IMR-90 (cell line): ENCODE measurements around the gene F12. TPM values are rescaled to one million over a fixed set of nuclear protein-coding genes. Genes with fewer than 3 reads are reported as not detected.

ENCODE experiments used
- ATAC-seq: fragments of 200-7000 bp; cut with Tn5 transposase; 2 replicates; pipeline ENCODE4 v1.9.1; 2020; ENCODE audit warnings: low read depth, mild to moderate bottlenecking, moderate library complexity
- BruUV-seq: library from RNA; stranded (reverse); fragments of 400-500 nt; replicated peaks from 2 replicates; lab custom pipeline; 2021; lab: Mats Ljungman, UMichigan
- CTCF ChIA-PET: fragments of 300-600 bp; formaldehyde crosslinking; extraction: SDS; loops from one replicate; lab custom pipeline; 2021; ENCODE audit warnings: antibody characterized with exemption; lab: Yijun Ruan, JAX
- POLR2A ChIA-PET: fragments of 300-600 bp; sonication (Branson Sonifier 250); formaldehyde crosslinking; loops from one replicate; lab custom pipeline; 2022; ENCODE audit warnings: antibody characterized with exemption; ENCODE audit not compliant: unreplicated experiment; lab: Charles Lee
- DNase-seq: peaks from one replicate; pipeline ENCODE4 v3.0.0; 2013
- H2AFZ ChIP-seq: replicated peaks from 2 replicates; pipeline ENCODE3; 2013; ENCODE audit warnings: low read length, mild to moderate bottlenecking; ENCODE audit not compliant: poor library complexity
- H2AK5ac ChIP-seq: 2 replicates; pipeline ENCODE4 v1.6.1; 2013; ENCODE audit warnings: low read depth, low read length, inconsistent platforms
- H2AK9ac ChIP-seq: replicated peaks from 2 replicates; pipeline ENCODE3; 2013; ENCODE audit warnings: mild to moderate bottlenecking, low read depth, low read length, moderate library complexity; ENCODE audit not compliant: poor library complexity
- H2BK120ac ChIP-seq: 2 replicates; pipeline ENCODE4 v1.6.1; 2013; ENCODE audit warnings: low read depth, low read length, inconsistent platforms
- H2BK15ac ChIP-seq: 3 replicates; pipeline ENCODE4 v1.6.1; 2013; ENCODE audit warnings: low read depth, low read length, inconsistent platforms
- H2BK20ac ChIP-seq: 2 replicates; pipeline ENCODE4 v1.6.1; 2013; ENCODE audit warnings: low read depth, mild to moderate bottlenecking, inconsistent platforms, low read length, moderate library complexity
- H2BK5ac ChIP-seq: 2 replicates; pipeline ENCODE4 v1.6.1; 2013; ENCODE audit warnings: mild to moderate bottlenecking, low read depth, low read length, inconsistent platforms; ENCODE audit not compliant: poor library complexity, severe bottlenecking
- H3K14ac ChIP-seq: replicated peaks from 2 replicates; pipeline ENCODE4 v1.6.1; 2013; ENCODE audit warnings: low read depth, low read length, inconsistent platforms
- H3K18ac ChIP-seq: 2 replicates; pipeline ENCODE4 v1.6.1; 2013; ENCODE audit warnings: low read depth, low read length, control low read depth
- H3K23ac ChIP-seq: 2 replicates; pipeline ENCODE4 v1.6.1; 2013; ENCODE audit warnings: low read depth, low read length, inconsistent platforms
- H3K27ac ChIP-seq: 2 replicates; pipeline ENCODE4 v1.5.1; 2013; ENCODE audit warnings: mild to moderate bottlenecking, control low read depth, low read length; ENCODE audit not compliant: insufficient read depth
- H3K27me3 ChIP-seq: 2 replicates; pipeline ENCODE4 v1.6.1; 2013; ENCODE audit warnings: low read length; ENCODE audit not compliant: control insufficient read depth, insufficient read depth
- H3K36me3 ChIP-seq: 2 replicates; pipeline ENCODE4 v1.6.1; 2013; ENCODE audit warnings: low read length, mixed read lengths; ENCODE audit not compliant: control insufficient read depth, insufficient read depth
- H3K4ac ChIP-seq: 2 replicates; pipeline ENCODE4 v1.6.1; 2013; ENCODE audit warnings: low read depth, low read length, inconsistent platforms
- H3K4me1 ChIP-seq: 2 replicates; pipeline ENCODE4 v1.6.1; 2013; ENCODE audit warnings: low read length, mixed read lengths; ENCODE audit not compliant: control insufficient read depth, insufficient read depth
- H3K4me2 ChIP-seq: 2 replicates; pipeline ENCODE4 v1.6.1; 2013; ENCODE audit warnings: low read depth, mild to moderate bottlenecking, control low read depth, low read length, moderate library complexity
- H3K4me3 ChIP-seq: 2 replicates; pipeline ENCODE4 v1.5.1; 2013; ENCODE audit warnings: low read depth, mild to moderate bottlenecking, control low read depth, low read length, moderate library complexity; ENCODE audit not compliant: insufficient read depth
- H3K56ac ChIP-seq: 2 replicates; pipeline ENCODE4 v1.6.1; 2013; ENCODE audit warnings: low read length, inconsistent platforms; ENCODE audit not compliant: insufficient read depth; ENCODE audit errors: extremely low read depth
- H3K79me1 ChIP-seq, 2 experiments: 2 replicates each; pipeline ENCODE4 v1.6.1; 2013; ENCODE audit warnings: low read length in 2 of 2, inconsistent platforms in 1 of 2, low read depth in 1 of 2
- H3K9ac ChIP-seq: 2 replicates; pipeline ENCODE4 v1.6.1; 2013; ENCODE audit warnings: low read depth, low read length, control low read depth
- H3K9me1 ChIP-seq: 2 replicates; pipeline ENCODE4 v1.6.1; 2013; ENCODE audit warnings: low read length, inconsistent platforms; ENCODE audit not compliant: insufficient read depth
- H3K9me3 ChIP-seq: 2 replicates; pipeline ENCODE4 v1.6.1; 2013; ENCODE audit warnings: low read length; ENCODE audit not compliant: control insufficient read depth, insufficient read depth
- H4K20me1 ChIP-seq: 2 replicates; pipeline ENCODE4 v1.6.1; 2013; ENCODE audit warnings: low read length, inconsistent platforms; ENCODE audit not compliant: insufficient read depth
- H4K5ac ChIP-seq: 2 replicates; pipeline ENCODE4 v1.6.1; 2013; ENCODE audit warnings: mild to moderate bottlenecking, low read depth, low read length, control low read depth
- H4K8ac ChIP-seq, 2 experiments: 2 replicates each; pipeline ENCODE4 v1.6.1; 2013; ENCODE audit warnings: low read depth in 2 of 2, low read length in 2 of 2, control low read depth in 1 of 2, inconsistent platforms in 1 of 2
- H4K91ac ChIP-seq: 2 replicates; pipeline ENCODE4 v1.6.1; 2013; ENCODE audit warnings: low read depth, low read length, inconsistent platforms; ENCODE audit not compliant: insufficient read depth
- BHLHE40 ChIP-seq: fragments of 150-350 bp; IDR thresholded peaks from 2 replicates; pipeline ENCODE4 v1.6.1; 2016; ENCODE audit warnings: mild to moderate bottlenecking, low read depth, low read length
- CHD1 ChIP-seq: IDR thresholded peaks from 2 replicates; pipeline ENCODE4 v1.6.1; 2012; ENCODE audit warnings: low read depth, low read length, improper control_type of control experiment
- CTCF ChIP-seq: conservative IDR thresholded peaks from 2 replicates; pipeline ENCODE4 v1.5.1; 2012; ENCODE audit warnings: mild to moderate bottlenecking, low read depth, low read length, improper control_type of control experiment
- FOS ChIP-seq: fragments of 150-350 bp; IDR thresholded peaks from 2 replicates; pipeline ENCODE4 v1.6.1; 2016; ENCODE audit warnings: low read depth, low read length
- MAZ ChIP-seq: IDR thresholded peaks from 2 replicates; pipeline ENCODE4 v1.6.1; 2012; ENCODE audit warnings: low read depth, mild to moderate bottlenecking, low read length, improper control_type of control experiment, moderate library complexity, borderline replicate concordance
- MXI1 ChIP-seq: IDR thresholded peaks from 2 replicates; pipeline ENCODE4 v1.6.1; 2012; ENCODE audit warnings: low read depth, mild to moderate bottlenecking, low read length, moderate library complexity, borderline replicate concordance
- POLR2A ChIP-seq: IDR thresholded peaks from 2 replicates; pipeline ENCODE4 v1.6.1; 2012; ENCODE audit warnings: mild to moderate bottlenecking, low read depth, low read length
- RAD21 ChIP-seq: IDR thresholded peaks from 2 replicates; pipeline ENCODE4 v1.6.1; 2012; ENCODE audit warnings: low read length, improper control_type of control experiment
- RCOR1 ChIP-seq: IDR thresholded peaks from 2 replicates; pipeline ENCODE4 v1.6.1; 2012; ENCODE audit warnings: mild to moderate bottlenecking, low read length, improper control_type of control experiment; ENCODE audit not compliant: insufficient replicate concordance
- SMC3 ChIP-seq: fragments of 150-350 bp; IDR thresholded peaks from 2 replicates; pipeline ENCODE4 v1.6.1; 2016; ENCODE audit warnings: low read depth, mild to moderate bottlenecking, antibody characterized with exemption, low read length, moderate library complexity
- USF2 ChIP-seq: fragments of 150-350 bp; IDR thresholded peaks from 2 replicates; pipeline ENCODE4 v1.6.1; 2017; ENCODE audit warnings: mild to moderate bottlenecking, antibody characterized with exemption, low read length, low read depth
- WGBS, 2 experiments: methylation state at CpG; one replicate each; pipeline versions ENCODE4 v1.1.5 to v1.1.7; 2013; ENCODE audit warnings: missing lambda C conversion rate in 2 of 2; ENCODE audit not compliant: insufficient read length in 1 of 2; ENCODE audit errors: extremely low coverage in 2 of 2; 5-methylcytosine and 5-hydroxymethylcytosine counted together
- dilution Hi-C: fragments of 300-500 bp; cut with HindIII; formaldehyde crosslinking; loops from one replicate; pipeline ENCODE4 v1.14.3; 2018; ENCODE audit warnings: low sequenced_read_pairs; ENCODE audit not compliant: unreplicated experiment
- in situ Hi-C: fragments of 300-500 bp; cut with MboI; formaldehyde crosslinking; loops from 3 replicates; pipeline ENCODE4 v1.14.3; 2019; ENCODE audit warnings: low sequenced_read_pairs, inconsistent platforms, mixed read lengths
- intact Hi-C: fragments of 100-400 bp; cut with micrococcal nuclease; formaldehyde crosslinking; loops from 2 replicates; pipeline ENCODE4 v1.10.0; 2022
- polyA plus RNA-seq, 3 experiments: library from polyadenylated mRNA; depleted of rRNA; stranded (reverse); fragments of >200 nt; gene quantifications; 2 replicates each; pipeline ENCODE4 v1.2.3, GENCODE V29; 2012; ENCODE audit warnings: low replicate concordance in 1 of 3
- total RNA-seq: library from RNA; depleted of rRNA; stranded (reverse); fragments of >200 nt; gene quantifications from 2 replicates; pipeline ENCODE4 v1.2.3, GENCODE V29; 2012
- TF ChIP-seq, protein P1 (sequence below): fragments of 150-350 bp; IDR thresholded peaks from 2 replicates; pipeline ENCODE4 v1.6.1; 2016; ENCODE audit warnings: low read depth, mild to moderate bottlenecking, low read length, moderate library complexity, borderline replicate concordance

The F12 gene
- total and polyA plus RNA-seq, 2 of the 4 experiments (the other 2 are of a cell fraction): 0.36 to 1.2 TPM

GRCh38 chr5:177455661-177456590 lies 46.6 kb upstream of the F12 start:
- POLR2A ChIA-PET: interaction anchor here (0.7 kb wide), 1 partner anchor 38 kb away, joined by 3 read pairs; no protein-coding TSS in a partner anchor
- Histone ChIP-seq H3K9me3 (no peaks in the 10 kb centered on the region), H2AFZ (peak overlapping the region; percentile 82), H2BK20ac (no peak overlapping the region), H4K91ac (no peak overlapping the region), H4K20me1 (peaks cover 63% of the 10 kb centered on the region), H4K8ac (no peak overlapping the region), H2BK120ac (no peak overlapping the region), H3K79me1 (peaks cover 0 to 10% of the 10 kb centered on the region in 2 experiments; a peak in 2 of 4 replicates), H3K27ac (no peak overlapping the region; the same call in 1 of the 2 replicates), H3K4me2 (peak overlapping the region; percentile 83), H3K9me1 (no peaks in the 10 kb centered on the region), H3K27me3 (no peaks in the 10 kb centered on the region), H2BK5ac (no peak overlapping the region), H2AK9ac (peak overlapping the region; percentile 79), H3K36me3 (peaks cover 40% of the 10 kb centered on the region), H2AK5ac (0 out of 2 replicates have a peak overlapping the region, but pooled peaks have one; percentile 2), H4K5ac (no peak overlapping the region), H3K4ac (no peak overlapping the region; the same call in 1 of the 2 replicates), H3K18ac (no peak overlapping the region), H3K4me3 (peak overlapping the region; percentile 38), H3K56ac (no peak overlapping the region), H2BK15ac (no peak overlapping the region), H3K23ac (no peak overlapping the region), H3K14ac (no peak overlapping the region), H3K4me1 (peaks cover 8% of the 10 kb centered on the region), H3K9ac (peak overlapping the region; percentile 14; the same call in 1 of the 2 replicates)
- no TSS peak for BruUV-seq
- TF ChIP-seq FOS: no peak
- TF ChIP-seq, protein P1, sequence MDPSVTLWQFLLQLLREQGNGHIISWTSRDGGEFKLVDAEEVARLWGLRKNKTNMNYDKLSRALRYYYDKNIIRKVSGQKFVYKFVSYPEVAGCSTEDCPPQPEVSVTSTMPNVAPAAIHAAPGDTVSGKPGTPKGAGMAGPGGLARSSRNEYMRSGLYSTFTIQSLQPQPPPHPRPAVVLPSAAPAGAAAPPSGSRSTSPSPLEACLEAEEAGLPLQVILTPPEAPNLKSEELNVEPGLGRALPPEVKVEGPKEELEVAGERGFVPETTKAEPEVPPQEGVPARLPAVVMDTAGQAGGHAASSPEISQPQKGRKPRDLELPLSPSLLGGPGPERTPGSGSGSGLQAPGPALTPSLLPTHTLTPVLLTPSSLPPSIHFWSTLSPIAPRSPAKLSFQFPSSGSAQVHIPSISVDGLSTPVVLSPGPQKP: no peak
- TF ChIP-seq RAD21: peak; percentile 51
- TF ChIP-seq SMC3: peak; percentile 61
- no peak for TF ChIP-seq USF2
- no peak for TF ChIP-seq RCOR1
- no peak for TF ChIP-seq POLR2A
- TF ChIP-seq MXI1: no peak
- no peak for TF ChIP-seq BHLHE40
- TF ChIP-seq MAZ: peak; percentile 93; the same call in 1 of the 2 replicates
- peak; percentile 97 for TF ChIP-seq CTCF
- no peak for TF ChIP-seq CHD1
- peak; percentile 82 for DNase-seq
- dilution Hi-C loops: no loop called here
- in situ Hi-C loops: no loop called here
- peak; percentile 40 for ATAC-seq
- intact Hi-C loops: loop anchor here (1.0 to 2.0 kb wide), 3 partner anchors 41 to 145 kb away; partner anchors contain the start of genes MXD3 and PDLIM7
- 1% methylated on average over 33 of the region's 76 CpGs; no CpG with 5 or more reads in 1 of the 2 experiments for WGBS, 2 experiments
- CTCF ChIA-PET: interaction anchor here (0.6 to 5.2 kb wide), 8 partner anchors 11 to 545 kb away, joined by 3 to 44 read pairs (median 4); no protein-coding TSS in a partner anchor
